ENCODE measurements around the gene AK8. TPM values are rescaled to one million over a fixed set of nuclear protein-coding genes. Genes with fewer than 3 reads are reported as not detected.

AK8 gene
- total RNA-seq, 1 experiment from 2014 or later = 0.88 TPM

DNA sequence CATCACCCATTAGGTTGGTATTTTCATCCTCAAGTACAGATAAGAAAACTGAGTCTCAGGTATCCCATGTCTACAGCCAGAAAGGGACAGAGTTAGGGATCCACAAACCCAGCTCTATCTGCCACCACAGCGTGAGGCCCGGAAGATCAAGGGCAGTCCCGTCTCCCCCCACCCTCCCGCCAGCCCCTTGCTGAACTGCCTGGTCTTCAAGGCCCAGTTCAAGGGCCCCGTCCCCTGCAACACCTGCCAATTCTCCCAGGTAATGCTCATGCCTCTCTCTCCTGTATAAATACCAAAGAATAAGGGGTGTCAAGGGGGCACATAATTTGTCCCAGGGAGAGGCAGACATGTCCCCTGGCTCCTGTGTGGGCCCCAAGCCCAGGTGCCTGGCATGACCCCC is 50.7 kb downstream of the AK8 start:
- Histone ChIP-seq H3K4me3 (ENCODE audit: low read depth, low read length) (no peak overlapping the region), H3K4me1 (no peaks in the 10 kb centered on the region), H3K36me3 (ENCODE audit: control insufficient read depth, insufficient read depth, low read length) (no peaks in the 10 kb centered on the region), H3K27me3 (replicated peaks; ENCODE audit: control insufficient read depth, insufficient read depth, low read length) (no peaks in the 10 kb centered on the region; the same call in 1 of the 2 replicates), H3K9me3 (no peaks in the 10 kb centered on the region)
- intact Hi-C loops (cut with micrococcal nuclease; ENCODE audit: unreplicated experiment) = no loop called here
- POLR2A ChIA-PET = interaction anchor here (0.6 kb wide), 1 partner anchor 147 kb away, joined by 3 read pairs; no protein-coding TSS in a partner anchor
- no TSS peak for BruUV-seq (replicated peaks)
- Mint-ChIP-seq H3K36me3 (ENCODE audit: insufficient read depth, unreplicated experiment) (no peaks in the 10 kb centered on the region), H3K4me1 (ENCODE audit: low read depth, unreplicated experiment) (no peaks in the 10 kb centered on the region), H3K27me3 (ENCODE audit: insufficient read depth, unreplicated experiment) (peaks cover 18% of the 10 kb centered on the region), H3K9me3 (ENCODE audit: unreplicated experiment) (no peaks in the 10 kb centered on the region), H3K27ac (ENCODE audit: unreplicated experiment) (no peak overlapping the region), H3K4me3 (ENCODE audit: unreplicated experiment) (no peak overlapping the region)
- TF ChIP-seq, protein P1, sequence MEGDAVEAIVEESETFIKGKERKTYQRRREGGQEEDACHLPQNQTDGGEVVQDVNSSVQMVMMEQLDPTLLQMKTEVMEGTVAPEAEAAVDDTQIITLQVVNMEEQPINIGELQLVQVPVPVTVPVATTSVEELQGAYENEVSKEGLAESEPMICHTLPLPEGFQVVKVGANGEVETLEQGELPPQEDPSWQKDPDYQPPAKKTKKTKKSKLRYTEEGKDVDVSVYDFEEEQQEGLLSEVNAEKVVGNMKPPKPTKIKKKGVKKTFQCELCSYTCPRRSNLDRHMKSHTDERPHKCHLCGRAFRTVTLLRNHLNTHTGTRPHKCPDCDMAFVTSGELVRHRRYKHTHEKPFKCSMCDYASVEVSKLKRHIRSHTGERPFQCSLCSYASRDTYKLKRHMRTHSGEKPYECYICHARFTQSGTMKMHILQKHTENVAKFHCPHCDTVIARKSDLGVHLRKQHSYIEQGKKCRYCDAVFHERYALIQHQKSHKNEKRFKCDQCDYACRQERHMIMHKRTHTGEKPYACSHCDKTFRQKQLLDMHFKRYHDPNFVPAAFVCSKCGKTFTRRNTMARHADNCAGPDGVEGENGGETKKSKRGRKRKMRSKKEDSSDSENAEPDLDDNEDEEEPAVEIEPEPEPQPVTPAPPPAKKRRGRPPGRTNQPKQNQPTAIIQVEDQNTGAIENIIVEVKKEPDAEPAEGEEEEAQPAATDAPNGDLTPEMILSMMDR (IDR thresholded peaks at IDR 0.05; ENCODE audit: insufficient read depth in 1 of 2, low read depth in 1 of 2, low read length in 1 of 2, severe bottlenecking in 1 of 2, unreplicated experiment in 1 of 2) = no peak
- CTCF ChIA-PET = no interaction called here
- DNase-seq = peak in 1 of 2 experiments; percentile 9

DNA sequence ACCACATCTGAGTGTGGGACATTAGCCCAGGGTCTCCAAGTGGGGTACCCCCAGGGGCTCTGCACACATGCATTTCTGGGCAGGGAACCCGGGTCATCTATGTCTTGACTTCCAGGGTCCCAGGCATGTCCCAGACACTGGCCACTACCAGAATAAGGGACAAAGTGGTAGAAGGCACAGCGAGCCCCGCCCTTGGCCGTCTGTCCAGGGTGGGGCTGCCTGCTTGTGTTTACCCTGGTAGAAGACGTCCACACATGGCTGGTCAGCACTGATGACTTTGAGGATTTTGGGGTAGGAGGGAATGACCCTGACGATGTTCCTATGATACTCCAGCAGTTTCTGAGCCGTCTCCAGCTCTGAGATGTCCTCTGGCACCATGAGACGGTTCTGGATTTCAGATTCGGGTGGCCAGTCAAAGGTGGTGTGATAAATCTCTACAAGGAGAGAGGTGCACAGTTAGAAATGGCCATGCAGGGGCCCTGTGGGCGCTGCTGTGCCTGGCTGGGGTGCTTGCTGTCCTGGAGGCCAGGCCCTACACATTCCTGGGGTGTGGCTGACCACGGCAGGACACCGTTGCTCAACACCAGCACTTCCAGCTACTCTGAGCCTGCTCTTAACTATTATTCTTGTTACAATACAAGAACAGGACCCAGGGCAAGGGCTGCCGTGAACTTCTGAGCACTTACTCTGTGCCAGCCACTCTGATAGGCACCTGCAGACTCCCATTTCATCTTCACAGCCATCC is 51.3 kb downstream of the AK8 start:
- ChIA-PET CTCF (no interaction called here), POLR2A (interaction anchor here (0.6 kb wide), 1 partner anchor 146 kb away, joined by 3 read pairs; no protein-coding TSS in a partner anchor)
- Histone ChIP-seq H3K9me3 (no peaks in the 10 kb centered on the region), H3K27me3 (replicated peaks; ENCODE audit: control insufficient read depth, insufficient read depth, low read length) (no peaks in the 10 kb centered on the region; the same call in 1 of the 2 replicates), H3K4me3 (ENCODE audit: low read depth, low read length) (no peak overlapping the region), H3K4me1 (no peaks in the 10 kb centered on the region), H3K36me3 (ENCODE audit: control insufficient read depth, insufficient read depth, low read length) (no peaks in the 10 kb centered on the region)
- Mint-ChIP-seq H3K4me3 (ENCODE audit: unreplicated experiment) (no peak overlapping the region), H3K27ac (ENCODE audit: unreplicated experiment) (no peak overlapping the region), H3K27me3 (ENCODE audit: insufficient read depth, unreplicated experiment) (peaks cover 18% of the 10 kb centered on the region), H3K9me3 (ENCODE audit: unreplicated experiment) (no peaks in the 10 kb centered on the region), H3K36me3 (ENCODE audit: insufficient read depth, unreplicated experiment) (no peaks in the 10 kb centered on the region), H3K4me1 (ENCODE audit: low read depth, unreplicated experiment) (no peaks in the 10 kb centered on the region)
- TF ChIP-seq, protein P1 (IDR thresholded peaks at IDR 0.05; ENCODE audit: insufficient read depth in 1 of 2, low read depth in 1 of 2, low read length in 1 of 2, severe bottlenecking in 1 of 2, unreplicated experiment in 1 of 2) = no peak
- peak in 1 of 2 experiments; percentile 15 for DNase-seq
- no TSS peak for BruUV-seq (replicated peaks)
- intact Hi-C loops (cut with micrococcal nuclease; ENCODE audit: unreplicated experiment) = no loop called here

DNA sequence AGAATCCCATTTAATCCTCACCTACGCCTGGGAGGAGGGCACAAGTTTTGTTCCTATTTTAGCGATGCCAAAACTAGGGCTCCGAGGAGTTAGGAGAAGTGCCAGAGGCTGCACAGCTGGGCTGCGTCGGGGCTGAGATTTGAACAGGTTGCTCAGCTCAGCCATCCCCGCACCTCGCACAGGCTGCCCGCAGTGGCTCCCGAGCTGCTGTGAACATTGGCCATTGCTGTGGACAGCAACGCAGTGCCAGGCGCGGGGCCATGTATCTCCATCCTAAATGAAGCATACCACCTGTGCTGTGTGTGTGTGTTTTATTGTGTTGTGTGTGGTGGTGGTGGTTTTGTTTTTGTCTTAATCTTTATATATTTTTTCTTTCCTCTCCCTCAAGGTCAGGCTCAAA is 52.0 kb downstream of the AK8 start:
- ChIA-PET CTCF (interaction anchor here (0.6 kb wide), 1 partner anchor 22 kb away, joined by 6 read pairs; no protein-coding TSS in a partner anchor), POLR2A (no interaction called here)
- H3K9me3 ChIP-seq = no peaks in the 10 kb centered on the region
- no peaks in the 10 kb centered on the region for H3K9me3 Mint-ChIP-seq (ENCODE audit: unreplicated experiment)
- H3K4me3 ChIP-seq (ENCODE audit: low read depth, low read length) = no peak overlapping the region
- H3K36me3 Mint-ChIP-seq (ENCODE audit: insufficient read depth, unreplicated experiment) = no peaks in the 10 kb centered on the region
- H3K27ac Mint-ChIP-seq (ENCODE audit: unreplicated experiment) = no peak overlapping the region
- TF ChIP-seq, protein P1 (IDR thresholded peaks at IDR 0.05; ENCODE audit: insufficient read depth in 1 of 2, low read depth in 1 of 2, low read length in 1 of 2, severe bottlenecking in 1 of 2, unreplicated experiment in 1 of 2) = no peak
- DNase-seq = peak in 1 of 2 experiments; percentile 18
- H3K4me1 Mint-ChIP-seq (ENCODE audit: low read depth, unreplicated experiment) = no peaks in the 10 kb centered on the region
- no peaks in the 10 kb centered on the region for H3K36me3 ChIP-seq (ENCODE audit: control insufficient read depth, insufficient read depth, low read length)
- intact Hi-C loops (cut with micrococcal nuclease; ENCODE audit: unreplicated experiment) = no loop called here
- H3K4me1 ChIP-seq = no peaks in the 10 kb centered on the region
- BruUV-seq (replicated peaks) = no TSS peak
- no peak overlapping the region for H3K4me3 Mint-ChIP-seq (ENCODE audit: unreplicated experiment)
- peaks cover 16% of the 10 kb centered on the region for H3K27me3 Mint-ChIP-seq (ENCODE audit: insufficient read depth, unreplicated experiment)
- H3K27me3 ChIP-seq (replicated peaks; ENCODE audit: control insufficient read depth, insufficient read depth, low read length) = no peaks in the 10 kb centered on the region

Measured in Caco-2 (cell line).